GM10266 (cell line): ENCODE data around the gene IL1RAP.

Experiments used
- DNase-seq: peaks from one replicate; pipeline ENCODE4 v3.0.0; 2012; ENCODE audit errors: extremely low spot score
- CTCF ChIP-seq: IDR thresholded peaks from 2 replicates; pipeline ENCODE4 v1.5.1; 2012; ENCODE audit warnings: mild to moderate bottlenecking, low read depth; ENCODE audit not compliant: control insufficient read depth, insufficient read depth; ENCODE audit errors: missing control alignments

Gene IL1RAP

DNA sequence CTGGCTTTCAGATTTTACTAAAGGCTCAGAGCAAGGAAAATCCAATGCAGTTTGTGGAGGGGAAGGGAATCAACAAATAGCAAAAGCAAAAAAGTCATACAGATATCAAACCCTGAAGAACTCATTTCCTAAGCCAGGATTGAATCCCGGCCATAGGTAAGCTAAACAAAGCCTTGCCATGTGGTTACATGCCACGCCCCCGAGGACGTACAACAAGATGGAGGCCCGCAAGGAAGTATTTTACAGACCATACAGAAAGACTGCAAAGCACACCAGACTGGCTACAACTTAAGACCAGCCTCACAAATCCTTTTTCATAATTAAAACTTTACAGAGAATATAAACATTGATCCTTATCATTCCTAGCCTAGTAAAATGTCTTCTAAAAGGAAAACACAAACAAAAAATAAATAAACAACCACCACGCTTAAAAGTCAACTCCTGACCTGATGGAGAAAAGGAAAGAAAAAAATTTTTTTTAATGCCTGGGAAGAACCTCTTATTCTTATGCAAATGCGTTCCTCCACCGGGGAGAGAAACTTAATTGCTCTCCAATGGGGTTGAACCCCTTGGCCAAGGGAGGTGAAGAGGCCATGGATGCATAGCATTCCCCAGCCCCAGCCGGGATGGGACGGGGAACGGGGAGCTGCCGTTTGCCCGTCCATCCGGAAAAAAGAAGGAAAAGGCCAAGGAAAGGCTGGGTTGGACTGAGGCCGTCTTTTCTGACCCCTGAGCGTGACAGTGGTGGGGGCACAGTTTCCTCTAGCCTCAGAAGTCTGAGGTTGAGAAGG lies 39.3 kb downstream of the IL1RAP start:
- TF ChIP-seq CTCF = no peak
- no peak for DNase-seq

DNA sequence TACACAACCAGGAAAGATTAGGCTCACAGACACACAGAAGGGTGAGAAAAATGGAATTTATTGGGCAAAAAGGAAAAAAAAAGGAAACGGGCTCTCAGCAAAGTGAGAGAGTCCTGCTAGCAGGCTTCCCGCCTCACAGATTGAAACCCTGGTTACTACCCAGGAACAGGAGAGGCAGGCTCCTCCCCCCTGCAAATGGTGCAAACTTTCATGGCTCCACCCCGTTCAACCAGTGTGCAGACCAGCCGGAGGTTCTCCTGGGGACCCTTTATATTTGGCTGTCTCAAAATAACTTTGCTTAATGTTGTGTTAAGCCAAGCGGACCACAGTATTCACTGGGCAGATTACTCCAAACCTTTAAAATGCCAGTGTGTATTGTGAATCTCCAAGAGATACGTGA lies 40.3 kb downstream of the IL1RAP start:
- TF ChIP-seq CTCF = no peak
- no peak for DNase-seq

DNA sequence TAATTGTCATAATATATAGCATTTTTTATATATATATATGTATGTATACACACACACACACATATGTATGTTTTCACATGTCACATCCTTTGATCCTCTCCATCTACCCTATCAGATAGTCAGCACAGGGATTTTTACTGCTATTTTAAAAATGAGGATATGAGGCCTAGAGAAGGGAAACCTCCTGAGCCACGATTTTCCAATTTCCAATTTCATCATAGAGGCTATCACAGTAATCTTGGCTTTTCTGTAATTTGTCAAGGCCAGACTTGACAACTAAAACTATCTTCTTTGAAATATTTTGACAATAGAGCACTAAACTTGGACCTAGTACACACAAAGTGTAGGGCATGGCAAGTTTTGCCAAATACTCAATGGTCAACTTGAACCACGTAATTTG lies 42.5 kb downstream of the IL1RAP start:
- DNase-seq = no peak

DNA sequence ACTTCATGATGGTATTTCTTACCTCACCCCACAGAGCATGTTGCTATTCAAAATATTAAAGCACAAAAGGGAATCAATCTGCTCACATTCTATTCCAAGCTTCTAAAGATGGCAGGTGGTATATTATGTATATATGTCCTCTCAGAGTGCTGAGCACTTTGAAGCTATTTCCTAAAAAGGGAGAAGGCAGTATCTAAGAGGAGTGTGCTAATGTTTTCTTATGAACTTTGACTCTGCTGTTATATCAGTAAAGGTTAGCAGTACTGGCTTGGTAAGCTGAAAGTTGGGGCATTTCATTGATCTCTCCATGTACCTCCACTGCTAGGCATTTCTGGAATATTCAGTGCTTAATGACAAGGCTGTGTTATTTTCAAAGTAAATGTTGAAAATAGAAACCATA lies 43.4 kb downstream of the IL1RAP start:
- DNase-seq = no peak
- no peak for TF ChIP-seq CTCF

More for the DNA sequence above, 42.5 kb downstream of the IL1RAP start:
- TF ChIP-seq CTCF = no peak

DNA sequence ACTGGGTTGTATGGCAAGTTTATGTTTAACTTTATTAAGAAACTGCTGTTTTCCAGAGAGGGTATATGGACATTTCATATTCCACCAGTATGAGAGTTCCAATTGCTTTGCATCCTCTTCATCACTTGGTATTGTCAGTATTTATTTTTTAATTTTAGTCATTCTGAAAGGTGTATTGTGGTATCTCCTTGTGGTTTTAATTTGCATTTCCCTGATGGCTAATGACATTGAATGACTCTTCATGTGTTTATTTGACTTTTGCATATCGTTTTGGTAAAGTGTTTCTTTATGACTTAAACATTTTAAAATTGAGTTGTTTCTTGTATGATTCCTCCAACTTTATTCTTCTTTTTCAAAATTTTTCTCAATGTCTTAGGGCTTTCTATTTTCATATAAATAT lies 44.4 kb downstream of the IL1RAP start:
- no peak for DNase-seq
- TF ChIP-seq CTCF = no peak

- no peak for TF ChIP-seq CTCF
- no peak for DNase-seq
These were observed 44.9 kb downstream of the IL1RAP start for GRCh38 chr3:190558796-190559195.

DNA sequence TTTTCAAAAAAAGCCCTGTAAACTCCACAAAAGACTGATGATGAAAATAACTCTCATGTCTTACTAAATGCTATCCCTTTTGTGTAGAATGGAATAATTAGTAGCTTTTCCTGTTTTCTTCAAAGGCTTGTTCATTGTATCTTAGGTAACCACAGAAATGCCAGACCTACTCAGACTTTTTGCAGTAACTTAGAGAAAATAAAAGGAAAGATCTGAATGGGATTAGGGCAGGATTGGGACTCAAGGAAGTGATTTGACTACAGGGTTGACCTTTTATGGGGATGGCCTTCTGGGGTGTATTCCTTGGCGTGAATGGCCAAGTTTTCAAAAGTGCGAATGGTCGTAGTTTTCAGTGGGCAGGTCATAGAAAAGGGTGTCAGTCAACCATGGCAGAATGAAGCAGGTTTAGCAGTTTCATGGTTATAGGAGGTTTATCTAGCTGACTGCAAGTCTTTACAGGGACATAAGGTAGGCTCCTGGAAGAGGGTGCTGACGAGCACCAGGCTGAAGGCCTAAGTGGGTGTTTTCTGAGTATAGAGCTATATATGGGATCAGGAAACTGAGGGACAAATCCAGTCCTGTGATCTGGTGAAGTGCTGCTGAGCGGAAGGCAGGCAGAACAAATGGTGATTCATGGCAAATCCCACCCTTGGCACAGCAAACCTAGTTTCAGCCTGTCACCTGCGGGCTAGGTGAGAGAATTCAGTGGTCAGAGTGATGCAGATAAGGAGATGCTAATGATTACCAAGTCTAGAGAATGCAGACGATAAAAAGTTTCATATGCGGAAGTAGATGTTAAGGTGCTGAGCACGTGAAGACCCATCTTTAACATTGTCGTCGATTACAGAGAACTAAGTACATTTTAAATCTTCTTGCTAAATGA lies 46.4 kb downstream of the IL1RAP start:
- no peak for DNase-seq
- no peak for TF ChIP-seq CTCF
